ENCODE results near the gene ZNF385C.
"Not testable (repeated sequence)": the region's sequence is repeated elsewhere in the genome, so short reads cannot be mapped to it uniquely, and the experiment has no call there.

DNA sequence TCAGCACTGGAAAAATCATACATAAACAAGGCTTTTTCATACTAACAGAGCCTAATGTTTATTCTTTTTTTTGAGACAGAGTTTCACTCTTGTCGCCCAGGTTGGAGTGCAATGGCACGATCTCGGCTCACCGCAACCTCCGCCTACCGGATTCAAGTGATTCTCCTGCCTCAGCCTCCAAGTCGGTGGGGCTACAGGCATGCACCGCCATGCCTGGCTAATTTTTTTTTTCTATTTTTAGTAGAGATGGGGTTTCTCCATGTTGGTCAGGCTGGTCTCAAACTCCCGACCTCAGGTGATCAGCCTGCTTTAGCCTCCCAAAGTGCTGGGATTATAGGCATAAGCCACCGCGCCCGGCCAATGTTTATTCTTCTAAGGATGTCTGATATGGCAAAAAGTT, 84.5 kb downstream of the ZNF385C start:
- TF ChIP-seq, protein P1, sequence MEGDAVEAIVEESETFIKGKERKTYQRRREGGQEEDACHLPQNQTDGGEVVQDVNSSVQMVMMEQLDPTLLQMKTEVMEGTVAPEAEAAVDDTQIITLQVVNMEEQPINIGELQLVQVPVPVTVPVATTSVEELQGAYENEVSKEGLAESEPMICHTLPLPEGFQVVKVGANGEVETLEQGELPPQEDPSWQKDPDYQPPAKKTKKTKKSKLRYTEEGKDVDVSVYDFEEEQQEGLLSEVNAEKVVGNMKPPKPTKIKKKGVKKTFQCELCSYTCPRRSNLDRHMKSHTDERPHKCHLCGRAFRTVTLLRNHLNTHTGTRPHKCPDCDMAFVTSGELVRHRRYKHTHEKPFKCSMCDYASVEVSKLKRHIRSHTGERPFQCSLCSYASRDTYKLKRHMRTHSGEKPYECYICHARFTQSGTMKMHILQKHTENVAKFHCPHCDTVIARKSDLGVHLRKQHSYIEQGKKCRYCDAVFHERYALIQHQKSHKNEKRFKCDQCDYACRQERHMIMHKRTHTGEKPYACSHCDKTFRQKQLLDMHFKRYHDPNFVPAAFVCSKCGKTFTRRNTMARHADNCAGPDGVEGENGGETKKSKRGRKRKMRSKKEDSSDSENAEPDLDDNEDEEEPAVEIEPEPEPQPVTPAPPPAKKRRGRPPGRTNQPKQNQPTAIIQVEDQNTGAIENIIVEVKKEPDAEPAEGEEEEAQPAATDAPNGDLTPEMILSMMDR (IDR thresholded peaks at IDR 0.05), result not testable (repeated sequence)
- TF ChIP-seq POLR2A (IDR thresholded peaks at IDR 0.05), result not testable (repeated sequence)
